Neural cell (in vitro differentiated cells): ENCODE measurements around the gene CPT1A. TPM values are rescaled to one million over a fixed set of nuclear protein-coding genes. Genes with fewer than 3 reads are reported as not detected.

Experiments
- H2AFZ ChIP-seq: fragments of 200-600, 300-800 bp; sonication (generic), shearing (Covaris generic); 2 replicates; pipeline ENCODE4 v1.6.0; 2014; ENCODE audit warnings: low read depth, mild to moderate bottlenecking, antibody characterized with exemption, low read length, moderate library complexity
- H3F3A ChIP-seq: fragments of 200-600 bp; shearing (Covaris generic); 2 replicates; pipeline ENCODE4 v1.6.1; 2016; ENCODE audit warnings: mild to moderate bottlenecking, moderate library complexity, mixed read lengths, antibody characterized with exemption, low read length; ENCODE audit not compliant: insufficient read depth, poor library complexity, severe bottlenecking
- H3K27ac ChIP-seq: fragments of 200-600, 300-800 bp; sonication (generic), shearing (Covaris generic); 2 replicates; pipeline ENCODE4 v1.5.1; 2014; ENCODE audit warnings: mild to moderate bottlenecking, low read length, moderate library complexity
- H3K27me3 ChIP-seq: fragments of 300-800, 200-600 bp; sonication (generic), shearing (Covaris generic); 2 replicates; pipeline ENCODE4 v1.6.0; 2014; ENCODE audit warnings: mild to moderate bottlenecking, low read depth, low read length, moderate library complexity; ENCODE audit not compliant: insufficient read depth
- H3K36me3 ChIP-seq: fragments of 300-800, 200-600 bp; sonication (generic), shearing (Covaris generic); 2 replicates; pipeline ENCODE4 v1.5.1; 2014; ENCODE audit warnings: mild to moderate bottlenecking, antibody characterized with exemption, low read length, moderate library complexity; ENCODE audit not compliant: insufficient read depth
- H3K4me2 ChIP-seq: fragments of 300-800, 200-600 bp; sonication (generic), shearing (Covaris generic); 2 replicates; pipeline ENCODE4 v1.6.0; 2014; ENCODE audit warnings: mild to moderate bottlenecking, low read length
- H3K4me3 ChIP-seq: fragments of 300-800, 200-600 bp; sonication (generic), shearing (Covaris generic); 2 replicates; pipeline ENCODE4 v1.5.1; 2014; ENCODE audit warnings: mild to moderate bottlenecking, low read length, moderate library complexity
- H3K79me2 ChIP-seq: fragments of 200-600 bp; shearing (Covaris generic); replicated peaks from 2 replicates; pipeline ENCODE4 v1.6.0; 2014; ENCODE audit warnings: mild to moderate bottlenecking, low read length, moderate library complexity; ENCODE audit not compliant: insufficient read depth
- H3K9ac ChIP-seq: fragments of 300-800, 200-600 bp; sonication (generic), shearing (Covaris generic); 2 replicates; pipeline ENCODE4 v1.6.1; 2016; ENCODE audit warnings: mild to moderate bottlenecking, low read length, mixed read lengths
- H3K9me2 ChIP-seq: fragments of 200-600 bp; shearing (Covaris generic); 2 replicates; pipeline ENCODE4 v1.6.1; 2016; ENCODE audit warnings: mild to moderate bottlenecking, low read length, mixed read lengths; ENCODE audit not compliant: insufficient read depth
- H3K9me3 ChIP-seq: fragments of 200-600, 300-800 bp; sonication (generic), shearing (Covaris generic); 2 replicates; pipeline ENCODE4 v1.6.1; 2016; ENCODE audit warnings: mild to moderate bottlenecking, mixed run types, low read length, moderate library complexity, mixed read lengths
- H4K20me1 ChIP-seq: fragments of 200-600 bp; shearing (Covaris generic); 2 replicates; pipeline ENCODE4 v1.6.1; 2016; ENCODE audit warnings: mild to moderate bottlenecking, mixed run types; ENCODE audit not compliant: insufficient read depth
- EP300 ChIP-seq: fragments of 450-650 bp; conservative IDR thresholded peaks from 2 replicates; pipeline ENCODE4 v1.6.1; 2014; ENCODE audit warnings: antibody characterized with exemption, mild to moderate bottlenecking, moderate library complexity; ENCODE audit not compliant: poor library complexity, severe bottlenecking
- EZH2 ChIP-seq: fragments of 200-600, 300-800 bp; shearing (Covaris generic), sonication (generic); IDR thresholded peaks from 2 replicates; pipeline ENCODE4 v1.6.1; 2014; ENCODE audit warnings: antibody characterized with exemption, low read length, borderline replicate concordance, mild to moderate bottlenecking; ENCODE audit not compliant: insufficient read depth, poor library complexity, severe bottlenecking
- MXI1 ChIP-seq: fragments of 450-650 bp; conservative IDR thresholded peaks from 2 replicates; pipeline ENCODE4 v1.6.1; 2014; ENCODE audit warnings: antibody characterized with exemption, mild to moderate bottlenecking; ENCODE audit not compliant: poor library complexity, severe bottlenecking
- POLR2AphosphoS5 ChIP-seq: IDR thresholded peaks from 2 replicates; pipeline ENCODE4 v1.6.1; 2012
- RAD21 ChIP-seq: fragments of 450-650 bp; conservative IDR thresholded peaks from 2 replicates; pipeline ENCODE4 v1.6.1; 2014; ENCODE audit warnings: antibody characterized with exemption, mild to moderate bottlenecking, moderate library complexity
- SMC3 ChIP-seq: fragments of 450-650 bp; conservative IDR thresholded peaks from 2 replicates; pipeline ENCODE4 v1.6.1; 2014; ENCODE audit warnings: antibody characterized with exemption, mild to moderate bottlenecking, moderate library complexity; ENCODE audit not compliant: poor library complexity
- TAF1 ChIP-seq: IDR thresholded peaks from 2 replicates; pipeline ENCODE4 v1.6.1; 2012; ENCODE audit warnings: low read depth
- polyA plus RNA-seq: library from polyadenylated mRNA; depleted of rRNA; stranded (reverse); fragments of >200 nt; gene quantifications from 2 replicates; pipeline ENCODE4 v1.2.3, GENCODE V29; 2014
- TF ChIP-seq, protein P1 (sequence below): IDR thresholded peaks from 2 replicates; pipeline ENCODE4 v1.6.1; 2012; ENCODE audit warnings: borderline replicate concordance
- TF ChIP-seq, protein P2 (sequence below): fragments of 450-650 bp; IDR thresholded peaks from 2 replicates; pipeline ENCODE4 v1.5.1; 2014; ENCODE audit warnings: antibody characterized with exemption, mild to moderate bottlenecking, moderate library complexity; ENCODE audit not compliant: poor library complexity, severe bottlenecking

The CPT1A gene
- polyA plus RNA-seq, 1 donor from 2014 or later = 0.35 TPM

DNA sequence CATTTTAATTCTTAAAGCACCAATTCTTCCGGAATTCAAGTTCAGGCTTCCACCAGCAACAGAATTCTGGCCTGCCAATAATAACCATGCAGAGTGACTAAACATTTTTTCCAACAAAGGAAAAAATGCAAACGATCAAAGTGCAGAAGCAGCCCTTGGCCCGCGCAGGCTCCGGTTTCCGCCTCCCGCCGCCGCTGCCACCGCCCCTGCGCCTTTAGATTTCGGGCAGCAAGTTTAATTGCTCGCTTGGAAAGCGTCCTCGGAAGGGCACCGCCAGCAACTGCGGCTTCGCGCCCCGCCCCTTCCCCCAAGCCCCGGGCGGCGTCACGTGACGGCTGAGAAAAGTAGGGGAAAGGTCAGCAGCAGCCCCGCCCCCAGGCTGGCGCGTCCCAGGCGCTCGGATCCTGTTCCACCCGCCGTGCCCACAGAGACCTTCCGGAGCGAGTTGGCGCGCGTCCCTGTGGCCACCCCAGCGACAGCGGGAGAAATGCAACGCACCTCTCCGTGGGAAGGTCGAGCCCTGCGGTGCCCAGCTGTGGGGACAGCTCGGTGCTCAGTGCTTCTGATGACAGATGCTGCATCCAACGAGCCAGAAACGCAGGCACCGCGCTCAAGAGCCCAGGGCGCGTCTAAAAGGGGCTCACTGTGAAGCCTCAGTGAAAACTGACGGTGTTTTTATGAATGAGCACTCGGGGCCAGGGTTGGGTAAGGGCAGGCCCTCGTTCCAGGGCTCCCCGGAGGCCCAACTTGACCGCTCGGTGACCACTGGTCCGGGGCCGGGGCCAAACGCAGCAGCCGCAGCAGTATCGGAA is 2.5 kb downstream of the CPT1A start:
- Histone ChIP-seq H3K79me2 (no peaks in the 10 kb centered on the region), H3K4me2 (peak overlapping the region; percentile 71), H3K36me3 (no peaks in the 10 kb centered on the region), H3K9ac (peak overlapping the region; percentile 27), H3K9me2 (no peaks in the 10 kb centered on the region), H2AFZ (no peak overlapping the region), H3K27me3 (peaks cover 53% of the 10 kb centered on the region), H4K20me1 (no peaks in the 10 kb centered on the region), H3K9me3 (no peaks in the 10 kb centered on the region), H3F3A (no peaks in the 10 kb centered on the region), H3K27ac (no peak overlapping the region), H3K4me3 (peak overlapping the region; percentile 68)
- TF ChIP-seq POLR2AphosphoS5 (peak; percentile 5), TAF1 (no peak), SMC3 (peak; percentile 31), EP300 (no peak), MXI1 (no peak), RAD21 (peak; percentile 42), EZH2 (no peak)
- TF ChIP-seq, protein P1, sequence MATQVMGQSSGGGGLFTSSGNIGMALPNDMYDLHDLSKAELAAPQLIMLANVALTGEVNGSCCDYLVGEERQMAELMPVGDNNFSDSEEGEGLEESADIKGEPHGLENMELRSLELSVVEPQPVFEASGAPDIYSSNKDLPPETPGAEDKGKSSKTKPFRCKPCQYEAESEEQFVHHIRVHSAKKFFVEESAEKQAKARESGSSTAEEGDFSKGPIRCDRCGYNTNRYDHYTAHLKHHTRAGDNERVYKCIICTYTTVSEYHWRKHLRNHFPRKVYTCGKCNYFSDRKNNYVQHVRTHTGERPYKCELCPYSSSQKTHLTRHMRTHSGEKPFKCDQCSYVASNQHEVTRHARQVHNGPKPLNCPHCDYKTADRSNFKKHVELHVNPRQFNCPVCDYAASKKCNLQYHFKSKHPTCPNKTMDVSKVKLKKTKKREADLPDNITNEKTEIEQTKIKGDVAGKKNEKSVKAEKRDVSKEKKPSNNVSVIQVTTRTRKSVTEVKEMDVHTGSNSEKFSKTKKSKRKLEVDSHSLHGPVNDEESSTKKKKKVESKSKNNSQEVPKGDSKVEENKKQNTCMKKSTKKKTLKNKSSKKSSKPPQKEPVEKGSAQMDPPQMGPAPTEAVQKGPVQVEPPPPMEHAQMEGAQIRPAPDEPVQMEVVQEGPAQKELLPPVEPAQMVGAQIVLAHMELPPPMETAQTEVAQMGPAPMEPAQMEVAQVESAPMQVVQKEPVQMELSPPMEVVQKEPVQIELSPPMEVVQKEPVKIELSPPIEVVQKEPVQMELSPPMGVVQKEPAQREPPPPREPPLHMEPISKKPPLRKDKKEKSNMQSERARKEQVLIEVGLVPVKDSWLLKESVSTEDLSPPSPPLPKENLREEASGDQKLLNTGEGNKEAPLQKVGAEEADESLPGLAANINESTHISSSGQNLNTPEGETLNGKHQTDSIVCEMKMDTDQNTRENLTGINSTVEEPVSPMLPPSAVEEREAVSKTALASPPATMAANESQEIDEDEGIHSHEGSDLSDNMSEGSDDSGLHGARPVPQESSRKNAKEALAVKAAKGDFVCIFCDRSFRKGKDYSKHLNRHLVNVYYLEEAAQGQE = no peak
- TF ChIP-seq, protein P2, sequence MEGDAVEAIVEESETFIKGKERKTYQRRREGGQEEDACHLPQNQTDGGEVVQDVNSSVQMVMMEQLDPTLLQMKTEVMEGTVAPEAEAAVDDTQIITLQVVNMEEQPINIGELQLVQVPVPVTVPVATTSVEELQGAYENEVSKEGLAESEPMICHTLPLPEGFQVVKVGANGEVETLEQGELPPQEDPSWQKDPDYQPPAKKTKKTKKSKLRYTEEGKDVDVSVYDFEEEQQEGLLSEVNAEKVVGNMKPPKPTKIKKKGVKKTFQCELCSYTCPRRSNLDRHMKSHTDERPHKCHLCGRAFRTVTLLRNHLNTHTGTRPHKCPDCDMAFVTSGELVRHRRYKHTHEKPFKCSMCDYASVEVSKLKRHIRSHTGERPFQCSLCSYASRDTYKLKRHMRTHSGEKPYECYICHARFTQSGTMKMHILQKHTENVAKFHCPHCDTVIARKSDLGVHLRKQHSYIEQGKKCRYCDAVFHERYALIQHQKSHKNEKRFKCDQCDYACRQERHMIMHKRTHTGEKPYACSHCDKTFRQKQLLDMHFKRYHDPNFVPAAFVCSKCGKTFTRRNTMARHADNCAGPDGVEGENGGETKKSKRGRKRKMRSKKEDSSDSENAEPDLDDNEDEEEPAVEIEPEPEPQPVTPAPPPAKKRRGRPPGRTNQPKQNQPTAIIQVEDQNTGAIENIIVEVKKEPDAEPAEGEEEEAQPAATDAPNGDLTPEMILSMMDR = no peak

DNA sequence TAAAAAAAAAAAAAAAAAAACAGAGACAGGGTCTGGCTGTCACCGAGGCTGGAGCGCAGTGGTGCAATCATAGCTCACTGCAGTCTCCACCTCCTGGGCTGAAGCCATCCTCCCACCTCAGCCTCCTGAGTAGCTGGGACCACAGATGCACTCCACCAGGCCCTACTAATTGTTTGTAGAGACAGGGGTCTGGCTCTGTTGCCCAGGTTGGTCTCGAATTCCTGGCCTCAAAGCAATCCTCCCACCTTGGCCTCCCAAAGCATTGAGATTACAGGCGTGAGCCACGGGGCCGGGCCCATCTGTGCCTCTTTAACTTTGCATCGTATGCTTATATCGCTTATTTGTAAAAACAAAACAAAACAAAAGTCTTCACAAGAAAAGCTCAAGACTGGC is 3.1 kb downstream of the CPT1A start:
- Histone ChIP-seq H3K79me2 (no peaks in the 10 kb centered on the region), H2AFZ (no peak overlapping the region), H3K4me2 (peak overlapping the region; percentile 71), H3K27ac (no peak overlapping the region), H3K4me3 (peak overlapping the region; percentile 68), H3K9me3 (no peaks in the 10 kb centered on the region), H3K36me3 (no peaks in the 10 kb centered on the region), H3F3A (no peaks in the 10 kb centered on the region), H3K9me2 (no peaks in the 10 kb centered on the region), H4K20me1 (no peaks in the 10 kb centered on the region), H3K9ac (peak overlapping the region; percentile 27), H3K27me3 (peaks cover 47% of the 10 kb centered on the region)
- TF ChIP-seq MXI1 (no peak), RAD21 (no peak), POLR2AphosphoS5 (no peak), TAF1 (no peak), SMC3 (no peak), EP300 (no peak)
- TF ChIP-seq, protein P2 = no peak
- TF ChIP-seq, protein P1 = no peak
